ENCODE results near the gene TMOD1. TPM values are rescaled to one million over a fixed set of nuclear protein-coding genes. Genes with fewer than 3 reads are reported as not detected.
"Not testable (repeated sequence)": the region's sequence is repeated elsewhere in the genome, so short reads cannot be mapped to it uniquely, and the experiment has no call there.

The TMOD1 gene
- total RNA-seq, 2 experiments from 2014 or later: 1.2 to 1.4 TPM

- Mint-ChIP-seq H3K27ac (no peak overlapping the region), H3K4me3 (no peak overlapping the region), H3K36me3 (ENCODE audit: low read depth) (peaks cover 35% of the 10 kb centered on the region), H3K9me3 (no peaks in the 10 kb centered on the region), H3K4me1 (ENCODE audit: low read depth) (no peaks in the 10 kb centered on the region), H3K27me3 (ENCODE audit: low read depth) (no peaks in the 10 kb centered on the region)
- intact Hi-C loops (cut with micrococcal nuclease): no loop called here
- CTCF ChIA-PET: no interaction called here
- no peak for DNase-seq
Measured at GRCh38 chr9:97478301-97478981, 23.0 kb upstream of the TMOD1 start.

- DNase-seq: no peak
- intact Hi-C loops (cut with micrococcal nuclease): no loop called here
- H3K4me1 Mint-ChIP-seq (ENCODE audit: low read depth): no peaks in the 10 kb centered on the region
- no peaks in the 10 kb centered on the region for H3K9me3 Mint-ChIP-seq
- no peak overlapping the region for H3K4me3 Mint-ChIP-seq
- peaks cover 30% of the 10 kb centered on the region for H3K36me3 Mint-ChIP-seq (ENCODE audit: low read depth)
- CTCF ChIA-PET: interaction anchor here (1.2 to 1.8 kb wide), 3 partner anchors 11 to 146 kb away, joined by 3 to 11 read pairs (median 3); no protein-coding TSS in a partner anchor
- H3K27ac Mint-ChIP-seq: no peak overlapping the region
- H3K27me3 Mint-ChIP-seq (ENCODE audit: low read depth): no peaks in the 10 kb centered on the region
Measured at GRCh38 chr9:97479496-97480159, 21.8 kb upstream of the TMOD1 start.

GRCh38 chr9:97480174-97480573, 21.3 kb upstream of the TMOD1 start:
- no peaks in the 10 kb centered on the region for H3K4me1 Mint-ChIP-seq (ENCODE audit: low read depth)
- no peaks in the 10 kb centered on the region for H3K27me3 Mint-ChIP-seq (ENCODE audit: low read depth)
- no peak overlapping the region for H3K4me3 Mint-ChIP-seq
- intact Hi-C loops (cut with micrococcal nuclease): no loop called here
- DNase-seq: no peak
- no peak overlapping the region for H3K27ac Mint-ChIP-seq
- CTCF ChIA-PET: interaction anchor here (1.2 to 1.8 kb wide), 3 partner anchors 11 to 145 kb away, joined by 3 to 11 read pairs (median 3); no protein-coding TSS in a partner anchor
- peaks cover 29% of the 10 kb centered on the region for H3K36me3 Mint-ChIP-seq (ENCODE audit: low read depth)
- no peaks in the 10 kb centered on the region for H3K9me3 Mint-ChIP-seq

- Mint-ChIP-seq H3K36me3 (ENCODE audit: low read depth) (peaks cover 29% of the 10 kb centered on the region), H3K4me3 (no peak overlapping the region), H3K4me1 (ENCODE audit: low read depth) (no peaks in the 10 kb centered on the region), H3K27me3 (ENCODE audit: low read depth) (no peaks in the 10 kb centered on the region), H3K27ac (no peak overlapping the region), H3K9me3 (no peaks in the 10 kb centered on the region)
- intact Hi-C loops (cut with micrococcal nuclease): no loop called here
- no peak for DNase-seq
- CTCF ChIA-PET: interaction anchor here (1.8 kb wide), 1 partner anchor 12 kb away, joined by 11 read pairs; no protein-coding TSS in a partner anchor
Measured at GRCh38 chr9:97480749-97481148, 20.7 kb upstream of the TMOD1 start.

- H3K4me3 Mint-ChIP-seq: no peak overlapping the region
- CTCF ChIA-PET: interaction anchor here (1.2 kb wide), 1 partner anchor 17 kb away, joined by 4 read pairs; the partner anchor contains the start of gene TMOD1
- peaks cover 15% of the 10 kb centered on the region for H3K9me3 Mint-ChIP-seq
- H3K27ac Mint-ChIP-seq: no peak overlapping the region
- DNase-seq: no peak
- intact Hi-C loops (cut with micrococcal nuclease): no loop called here
- H3K36me3 Mint-ChIP-seq (ENCODE audit: low read depth): peaks cover 50% of the 10 kb centered on the region
- no peaks in the 10 kb centered on the region for H3K27me3 Mint-ChIP-seq (ENCODE audit: low read depth)
- no peaks in the 10 kb centered on the region for H3K4me1 Mint-ChIP-seq (ENCODE audit: low read depth)
Measured at GRCh38 chr9:97484134-97484533, 17.3 kb upstream of the TMOD1 start.

- peaks cover 15% of the 10 kb centered on the region for H3K9me3 Mint-ChIP-seq
- intact Hi-C loops (cut with micrococcal nuclease): no loop called here
- peaks cover 48% of the 10 kb centered on the region for H3K36me3 Mint-ChIP-seq (ENCODE audit: low read depth)
- CTCF ChIA-PET: interaction anchor here (0.9 kb wide), 1 partner anchor 111 kb away, joined by 4 read pairs; no protein-coding TSS in a partner anchor
- H3K4me3 Mint-ChIP-seq: no peak overlapping the region
- H3K4me1 Mint-ChIP-seq (ENCODE audit: low read depth): no peaks in the 10 kb centered on the region
- no peak overlapping the region for H3K27ac Mint-ChIP-seq
- no peak for DNase-seq
- H3K27me3 Mint-ChIP-seq (ENCODE audit: low read depth): no peaks in the 10 kb centered on the region
Measured at GRCh38 chr9:97487107-97487506, 14.4 kb upstream of the TMOD1 start.

- no peak overlapping the region for H3K4me3 Mint-ChIP-seq
Measured at GRCh38 chr9:97487861-97488260, 13.6 kb upstream of the TMOD1 start.

GRCh38 chr9:97491216-97491999, 10.1 kb upstream of the TMOD1 start:
- CTCF ChIA-PET: no interaction called here
- Mint-ChIP-seq H3K27ac (no peak overlapping the region), H3K27me3 (ENCODE audit: low read depth) (no peaks in the 10 kb centered on the region), H3K36me3 (ENCODE audit: low read depth) (peaks cover 43% of the 10 kb centered on the region), H3K4me3 (no peak overlapping the region), H3K9me3 (peaks cover 15% of the 10 kb centered on the region), H3K4me1 (ENCODE audit: low read depth) (no peaks in the 10 kb centered on the region)
- intact Hi-C loops (cut with micrococcal nuclease): no loop called here
- no peak for DNase-seq

More at GRCh38 chr9:97487861-97488260, 13.6 kb upstream of the TMOD1 start:
- Mint-ChIP-seq H3K4me1 (ENCODE audit: low read depth) (no peaks in the 10 kb centered on the region), H3K9me3 (peaks cover 15% of the 10 kb centered on the region), H3K36me3 (ENCODE audit: low read depth) (peaks cover 42% of the 10 kb centered on the region), H3K27me3 (ENCODE audit: low read depth) (no peaks in the 10 kb centered on the region), H3K27ac (no peak overlapping the region)
- intact Hi-C loops (cut with micrococcal nuclease): no loop called here
- CTCF ChIA-PET: interaction anchor here (0.6 to 1.7 kb wide), 3 partner anchors 82 to 724 kb away, joined by 3 to 4 read pairs (median 3); no protein-coding TSS in a partner anchor
- DNase-seq: no peak

- peaks cover 26% of the 10 kb centered on the region for H3K27me3 Mint-ChIP-seq (ENCODE audit: low read depth)
- intact Hi-C loops (cut with micrococcal nuclease); H3K27ac Mint-ChIP-seq; H3K9me3 Mint-ChIP-seq; H3K4me3 Mint-ChIP-seq; DNase-seq: not testable (repeated sequence)
- H3K4me1 Mint-ChIP-seq (ENCODE audit: low read depth): peaks cover 12% of the 10 kb centered on the region
- peaks cover 19% of the 10 kb centered on the region for H3K36me3 Mint-ChIP-seq (ENCODE audit: low read depth)
- CTCF ChIA-PET: interaction anchor here (1.1 kb wide), 1 partner anchor 118 kb away, joined by 3 read pairs; no protein-coding TSS in a partner anchor
Measured at GRCh38 chr9:97497558-97498375, 3.7 kb upstream of the TMOD1 start.

- H3K9me3 Mint-ChIP-seq; DNase-seq; intact Hi-C loops (cut with micrococcal nuclease); H3K4me3 Mint-ChIP-seq; CTCF ChIA-PET; H3K27ac Mint-ChIP-seq: not testable (repeated sequence)
- Mint-ChIP-seq H3K4me1 (ENCODE audit: low read depth) (peaks cover 17% of the 10 kb centered on the region), H3K27me3 (ENCODE audit: low read depth) (peaks cover 37% of the 10 kb centered on the region), H3K36me3 (ENCODE audit: low read depth) (peaks cover 16% of the 10 kb centered on the region)
Measured at GRCh38 chr9:97498846-97499245, 2.6 kb upstream of the TMOD1 start.

GRCh38 chr9:97500263-97500662, 1.2 kb upstream of the TMOD1 start:
- intact Hi-C loops (cut with micrococcal nuclease): loop anchor here (5.0 kb wide), 1 partner anchor 77 kb away; no protein-coding TSS in a partner anchor
- Mint-ChIP-seq H3K27ac (no peak overlapping the region), H3K4me3 (no peak overlapping the region), H3K9me3 (no peaks in the 10 kb centered on the region), H3K4me1 (ENCODE audit: low read depth) (peaks cover 17% of the 10 kb centered on the region), H3K27me3 (ENCODE audit: low read depth) (peaks cover 49% of the 10 kb centered on the region), H3K36me3 (ENCODE audit: low read depth) (peaks cover 16% of the 10 kb centered on the region)
- no peak for DNase-seq
- CTCF ChIA-PET: interaction anchor here (0.6 to 3.9 kb wide), 7 partner anchors 10 to 1325 kb away, joined by 3 to 21 read pairs (median 4); partner anchors contain the start of gene TDRD7
